ENCODE results near the gene CASP6. TPM values are rescaled to one million over a fixed set of nuclear protein-coding genes. Genes with fewer than 3 reads are reported as not detected.

CASP6 gene
- total RNA-seq, 1 donor from 2014 or later = 45.3 TPM

- no peak for DNase-seq (ENCODE audit: low read depth in 2 of 2)
These were observed 30.9 kb downstream of the CASP6 start for GRCh38 chr4:109672169-109672930.

- no peak for DNase-seq (ENCODE audit: low read depth in 2 of 2)
These were observed 31.9 kb downstream of the CASP6 start for GRCh38 chr4:109671350-109671749.

- peak; percentile 16 to 17 for DNase-seq (ENCODE audit: low read depth in 2 of 2)
These were observed 37.3 kb downstream of the CASP6 start for GRCh38 chr4:109665783-109666485.

GRCh38 chr4:109662771-109663170 lies 40.5 kb downstream of the CASP6 start:
- DNase-seq (ENCODE audit: low read depth in 2 of 2) = no peak

- DNase-seq (ENCODE audit: low read depth in 2 of 2) = no peak
These were observed 41.1 kb downstream of the CASP6 start for GRCh38 chr4:109662116-109662515.

GRCh38 chr4:109658871-109659410 lies 44.3 kb downstream of the CASP6 start:
- DNase-seq (ENCODE audit: low read depth in 2 of 2) = peak; percentile 35 to 60

- DNase-seq (ENCODE audit: low read depth in 2 of 2) = no peak
These were observed 45.3 kb downstream of the CASP6 start for GRCh38 chr4:109657854-109658418.

GRCh38 chr4:109655396-109655795 lies 47.8 kb downstream of the CASP6 start:
- no peak for DNase-seq (ENCODE audit: low read depth in 2 of 2)

- DNase-seq (ENCODE audit: low read depth in 2 of 2) = no peak
These were observed 53.4 kb downstream of the CASP6 start for GRCh38 chr4:109649872-109650271.

- DNase-seq (ENCODE audit: low read depth in 2 of 2) = peak in 1 of 2 donors; percentile 25
These were observed 54.2 kb downstream of the CASP6 start for GRCh38 chr4:109648997-109649575.

- peak; percentile 47 to 95 for DNase-seq (ENCODE audit: low read depth in 2 of 2)
These were observed 54.8 kb downstream of the CASP6 start for GRCh38 chr4:109648266-109648996.

GRCh38 chr4:109645874-109646710 lies 57.2 kb downstream of the CASP6 start:
- peak in 1 of 2 donors; percentile 12 for DNase-seq (ENCODE audit: low read depth in 2 of 2)

- DNase-seq (ENCODE audit: low read depth in 2 of 2) = no peak
These were observed 62.6 kb downstream of the CASP6 start for GRCh38 chr4:109640644-109641043.

Other genes with a start within 250 kb of the CASP6 start
- 36.5 and 54.3 TPM in 2 replicates for gene MCUB, start 143.2 kb downstream of the CASP6 start, total RNA-seq
- 5.8 and 7.8 TPM in 2 replicates for gene PLA2G12A, start 26.6 kb upstream of the CASP6 start, total RNA-seq
- 23.4 and 59.7 TPM in 2 replicates for gene CFI, start 98.6 kb upstream of the CASP6 start, total RNA-seq
- gene GAR1, start 112.3 kb upstream of the CASP6 start, total RNA-seq = 2.5 and 3.2 TPM in 2 replicates
- 0.13 TPM in 1 of 2 replicates, not detected in the other for gene RRH, start 124.5 kb upstream of the CASP6 start, total RNA-seq
- under 0.01 TPM in 2 replicates for gene LRIT3, start 144.7 kb upstream of the CASP6 start, total RNA-seq
- under 0.01 and 0.13 TPM in 2 replicates for gene EGF, start 209.4 kb upstream of the CASP6 start, total RNA-seq

All from dermis microvascular lymphatic vessel endothelial cell (primary cell).